ENCODE data around the gene CLDN11. TPM values are rescaled to one million over a fixed set of nuclear protein-coding genes. Genes with fewer than 3 reads are reported as not detected.

CLDN11 gene
- 257 and 430 TPM in 2 replicates for total RNA-seq

GRCh38 chr3:170418422-170419398 lies at the start of gene CLDN11:
Gene CLDN11 (plus strand): TSS chr3:170418868. CDS start chr3:170419067, 199 bp downstream.

Other genes with a start within 250 kb of the CLDN11 start
- 12.9 and 18.2 TPM in 2 replicates for gene PHC3, start 237.1 kb upstream of the CLDN11 start, total RNA-seq
- 31.1 and 35.6 TPM in 2 replicates for gene PRKCI, start 196.4 kb upstream of the CLDN11 start, total RNA-seq
- gene SKIL, start 61.2 kb upstream of the CLDN11 start, total RNA-seq: 28.7 and 42.0 TPM in 2 replicates
- 0.60 and 2.8 TPM in 2 replicates for gene SLC7A14, start 167.2 kb downstream of the CLDN11 start, total RNA-seq

Measured in pericardium fibroblast (primary cell).